Muscle layer of duodenum (tissue), 2 donors: ENCODE measurements around the gene EPM2A.

Experiments used
- H3K27ac ChIP-seq: one replicate; pipeline ENCODE4 v1.7.0; 2013; ENCODE audit warnings: mild to moderate bottlenecking, low read length
- H3K27me3 ChIP-seq: one replicate; pipeline ENCODE4 v1.7.0; 2013; ENCODE audit warnings: low read depth, mild to moderate bottlenecking, control low read depth, low read length
- H3K36me3 ChIP-seq, 2 donors: one replicate each; pipeline ENCODE4 v1.7.0; 2013; ENCODE audit warnings: low read length in 2 of 2, control low read depth in 1 of 2, mild to moderate bottlenecking in 1 of 2; ENCODE audit not compliant: insufficient read depth in 2 of 2, control insufficient read depth in 1 of 2
- H3K4me1 ChIP-seq, 2 donors: one replicate each; pipeline ENCODE4 v1.7.0; 2013; ENCODE audit warnings: low read length in 2 of 2, mild to moderate bottlenecking in 2 of 2, control low read depth in 1 of 2, moderate library complexity in 1 of 2; ENCODE audit not compliant: insufficient read depth in 2 of 2, control insufficient read depth in 1 of 2
- H3K4me3 ChIP-seq, 2 donors: one replicate each; pipeline ENCODE4 v1.7.0; 2013; ENCODE audit warnings: low read length in 2 of 2, low read depth in 1 of 2, mild to moderate bottlenecking in 1 of 2
- H3K9me3 ChIP-seq, 2 donors: one replicate each; pipeline ENCODE4 v1.7.0; 2013; ENCODE audit warnings: low read length in 2 of 2, control low read depth in 1 of 2, mild to moderate bottlenecking in 1 of 2; ENCODE audit not compliant: control insufficient read depth in 1 of 2
- donor health status: healthy.

The EPM2A gene

GRCh38 chr6:145731447-145731846, 3.9 kb downstream of the EPM2A start:
- no peaks in the 10 kb centered on the region for H3K9me3 ChIP-seq
- H3K27ac ChIP-seq: no peak overlapping the region

DNA sequence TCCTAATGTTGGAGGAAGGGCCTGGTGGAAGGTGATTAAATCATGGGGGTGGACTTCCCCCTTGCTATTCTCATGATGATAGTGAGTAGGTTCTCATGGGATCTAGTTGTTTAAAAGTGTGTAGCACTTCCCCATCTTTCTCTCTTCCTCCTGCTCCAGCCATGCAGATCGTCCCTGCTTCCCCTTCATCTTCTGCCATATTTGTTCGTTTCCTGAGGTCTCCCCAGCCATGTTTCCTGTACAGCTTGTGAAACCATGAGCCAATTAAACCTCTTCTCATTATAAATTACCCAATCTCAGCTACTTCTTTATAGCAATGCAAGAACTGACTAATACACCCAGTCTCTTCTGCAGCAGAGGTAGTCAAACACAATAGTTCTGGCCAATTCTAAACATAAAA, 5.4 kb downstream of the EPM2A start:
- no peaks in the 10 kb centered on the region for H3K27me3 ChIP-seq
- peaks cover 6 to 7% of the 10 kb centered on the region in 2 donors for H3K4me1 ChIP-seq
- H3K27ac ChIP-seq: no peak overlapping the region
- H3K4me3 ChIP-seq: no peak overlapping the region
- H3K36me3 ChIP-seq: peaks cover 0 to 3% of the 10 kb centered on the region in 2 donors
- H3K9me3 ChIP-seq: no peaks in the 10 kb centered on the region

More at GRCh38 chr6:145731447-145731846, 3.9 kb downstream of the EPM2A start:
- H3K27me3 ChIP-seq: no peaks in the 10 kb centered on the region
- peaks cover 6 to 14% of the 10 kb centered on the region in 2 donors for H3K4me1 ChIP-seq
- no peak overlapping the region for H3K4me3 ChIP-seq
- peaks cover 0 to 8% of the 10 kb centered on the region in 2 donors for H3K36me3 ChIP-seq

- H3K9me3 ChIP-seq: peaks cover 0 to 3% of the 10 kb centered on the region in 2 donors
- H3K27me3 ChIP-seq: no peaks in the 10 kb centered on the region
- no peak overlapping the region for H3K4me3 ChIP-seq
- H3K4me1 ChIP-seq: peaks cover 0 to 4% of the 10 kb centered on the region in 2 donors
- H3K36me3 ChIP-seq: no peaks in the 10 kb centered on the region
- no peak overlapping the region for H3K27ac ChIP-seq
These were observed 6.6 kb downstream of the EPM2A start for GRCh38 chr6:145728444-145729385.

- Histone ChIP-seq H3K36me3 (no peaks in the 10 kb centered on the region), H3K27ac (no peak overlapping the region), H3K9me3 (peaks cover 0 to 6% of the 10 kb centered on the region in 2 donors), H3K27me3 (no peaks in the 10 kb centered on the region), H3K4me3 (no peak overlapping the region), H3K4me1 (peaks cover 0 to 4% of the 10 kb centered on the region in 2 donors)
These were observed 7.4 kb downstream of the EPM2A start for GRCh38 chr6:145727817-145728388.

GRCh38 chr6:145725570-145725969, 9.8 kb downstream of the EPM2A start:
- H3K27ac ChIP-seq: no peak overlapping the region
- H3K4me3 ChIP-seq: no peak overlapping the region
- no peaks in the 10 kb centered on the region for H3K4me1 ChIP-seq
- H3K27me3 ChIP-seq: no peaks in the 10 kb centered on the region
- H3K36me3 ChIP-seq: no peaks in the 10 kb centered on the region
- peaks cover 0 to 10% of the 10 kb centered on the region in 2 donors for H3K9me3 ChIP-seq

DNA sequence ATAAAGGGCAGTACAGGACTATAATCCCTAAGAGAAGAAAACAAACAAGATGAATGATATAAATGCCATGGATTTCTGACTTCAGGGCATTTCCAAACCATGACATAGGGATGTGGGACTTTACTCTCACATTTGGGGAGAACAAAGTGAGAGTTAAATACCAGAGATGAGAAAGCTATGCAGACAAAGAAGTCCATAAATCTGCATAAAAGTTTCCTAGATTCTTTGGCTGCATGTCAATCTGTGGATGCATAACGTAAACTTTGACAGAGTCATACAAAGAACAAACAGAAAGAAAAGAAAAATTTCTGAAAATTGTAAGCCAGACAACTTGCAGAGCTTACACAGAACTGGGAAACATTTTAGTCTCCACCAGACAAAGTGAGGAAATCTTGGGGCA, 11.7 kb downstream of the EPM2A start:
- Histone ChIP-seq H3K9me3 (peaks cover 0 to 10% of the 10 kb centered on the region in 2 donors), H3K4me1 (no peaks in the 10 kb centered on the region), H3K4me3 (no peak overlapping the region), H3K27me3 (no peaks in the 10 kb centered on the region), H3K36me3 (no peaks in the 10 kb centered on the region), H3K27ac (no peak overlapping the region)

- Histone ChIP-seq H3K27ac (no peak overlapping the region), H3K4me1 (no peaks in the 10 kb centered on the region), H3K9me3 (peaks cover 0 to 10% of the 10 kb centered on the region in 2 donors), H3K4me3 (no peak overlapping the region), H3K27me3 (no peaks in the 10 kb centered on the region), H3K36me3 (no peaks in the 10 kb centered on the region)
These were observed 13.1 kb downstream of the EPM2A start for GRCh38 chr6:145722190-145722589.

DNA sequence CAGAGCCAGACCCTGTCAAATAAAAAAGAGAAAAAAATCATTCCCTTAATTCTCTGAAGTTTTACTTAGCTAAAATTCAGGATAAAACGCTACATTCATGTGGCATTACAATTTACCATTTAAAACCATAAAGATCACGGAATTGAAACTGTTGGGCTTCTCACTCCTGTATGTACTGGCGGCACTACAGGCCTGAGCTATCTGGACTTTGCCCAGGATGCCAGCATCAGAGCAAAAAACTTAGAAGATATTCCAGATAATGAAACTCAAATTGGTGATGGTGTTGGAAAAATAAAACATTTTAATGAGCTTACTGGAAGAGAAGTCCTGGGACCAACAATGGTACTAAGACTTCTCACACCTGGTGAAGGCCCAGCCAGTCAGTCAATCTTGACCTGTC, 14.2 kb downstream of the EPM2A start:
- Histone ChIP-seq H3K4me3 (no peak overlapping the region), H3K36me3 (no peaks in the 10 kb centered on the region), H3K4me1 (no peaks in the 10 kb centered on the region), H3K27me3 (no peaks in the 10 kb centered on the region), H3K9me3 (peaks cover 0 to 10% of the 10 kb centered on the region in 2 donors), H3K27ac (no peak overlapping the region)

- Histone ChIP-seq H3K9me3 (peaks cover 0 to 8% of the 10 kb centered on the region in 2 donors), H3K4me3 (no peak overlapping the region), H3K36me3 (peaks cover 0 to 4% of the 10 kb centered on the region in 2 donors), H3K27me3 (no peaks in the 10 kb centered on the region), H3K27ac (no peak overlapping the region), H3K4me1 (no peaks in the 10 kb centered on the region)
These were observed 19.9 kb downstream of the EPM2A start for GRCh38 chr6:145715426-145715825.

DNA sequence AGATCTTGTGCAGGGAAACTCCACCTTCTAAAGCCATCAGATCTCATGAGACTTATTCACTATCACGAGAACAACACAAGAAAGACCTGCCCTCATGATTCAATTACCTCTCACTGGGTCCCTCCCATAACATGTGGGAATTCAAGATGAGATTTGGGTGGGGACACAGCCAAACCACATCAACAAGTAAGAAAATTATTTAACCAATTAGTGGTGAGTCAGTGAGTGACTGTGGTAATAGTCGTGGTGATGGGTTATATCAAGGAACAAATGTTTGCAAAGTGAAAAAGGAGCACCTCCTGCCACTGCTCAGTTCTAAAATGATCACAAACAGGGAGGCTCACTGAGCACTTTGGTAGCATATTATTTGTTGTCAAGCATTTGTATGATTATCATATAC, 20.6 kb downstream of the EPM2A start:
- Histone ChIP-seq H3K9me3 (peaks cover 0 to 8% of the 10 kb centered on the region in 2 donors), H3K4me1 (no peaks in the 10 kb centered on the region), H3K4me3 (no peak overlapping the region), H3K36me3 (peaks cover 0 to 4% of the 10 kb centered on the region in 2 donors), H3K27me3 (no peaks in the 10 kb centered on the region), H3K27ac (no peak overlapping the region)

- H3K4me1 ChIP-seq: no peaks in the 10 kb centered on the region
- no peaks in the 10 kb centered on the region for H3K27me3 ChIP-seq
- H3K9me3 ChIP-seq: peaks cover 0 to 8% of the 10 kb centered on the region in 2 donors
- peaks cover 0 to 4% of the 10 kb centered on the region in 2 donors for H3K36me3 ChIP-seq
- no peak overlapping the region for H3K4me3 ChIP-seq
- no peak overlapping the region for H3K27ac ChIP-seq
These were observed 21.5 kb downstream of the EPM2A start for GRCh38 chr6:145713773-145714172.
